BLaER1 (cell line): Measurements from ENCODE around the gene FNDC10.
A peak's percentile ranks its signal among the peaks of the same experiment; 100 is the strongest.

Source experiments
- H3K27ac ChIP-seq: shearing (Covaris generic); formaldehyde crosslinking; 2 replicates; pipeline ENCODE4 v1.8.1; 2022
- H3K27me3 ChIP-seq: shearing (Covaris generic); formaldehyde crosslinking; 2 replicates; pipeline ENCODE4 v1.8.1; 2022
- H3K36me3 ChIP-seq: shearing (Covaris generic); formaldehyde crosslinking; 2 replicates; pipeline ENCODE4 v1.8.1; 2022
- H3K4me1 ChIP-seq: shearing (Covaris generic); formaldehyde crosslinking; 2 replicates; pipeline ENCODE4 v1.8.1; 2022
- H3K4me2 ChIP-seq: shearing (Covaris generic); formaldehyde crosslinking; 2 replicates; pipeline ENCODE4 v1.8.1; 2022
- H3K4me3 ChIP-seq: shearing (Covaris generic); formaldehyde crosslinking; 2 replicates; pipeline ENCODE4 v1.8.1; 2022
- H3K9ac ChIP-seq: shearing (Covaris generic); formaldehyde crosslinking; 2 replicates; pipeline ENCODE4 v1.8.1; 2022
- H3K9me3 ChIP-seq: shearing (Covaris generic); formaldehyde crosslinking; 2 replicates; pipeline ENCODE4 v1.8.1; 2022
- H4K20me1 ChIP-seq: shearing (Covaris generic); formaldehyde crosslinking; 2 replicates; pipeline ENCODE4 v1.8.1; 2022
- Cebpa-rat ChIP-seq: shearing (Covaris generic); IDR thresholded peaks from 2 replicates; pipeline ENCODE4 v1.8.1; 2022

The FNDC10 gene

GRCh38 chr1:1556505-1556904 is 43.4 kb downstream of the FNDC10 start:
- Histone ChIP-seq H3K4me2 (no peak overlapping the region), H3K9ac (no peak overlapping the region), H3K4me3 (no peak overlapping the region), H3K27me3 (no peaks in the 10 kb centered on the region), H3K4me1 (peaks cover 28% of the 10 kb centered on the region), H4K20me1 (peaks cover 98% of the 10 kb centered on the region), H3K36me3 (peaks cover 73% of the 10 kb centered on the region), H3K9me3 (no peaks in the 10 kb centered on the region), H3K27ac (no peak overlapping the region)
- TF ChIP-seq Cebpa-rat, result no peak

- H3K4me3 ChIP-seq, result no peak overlapping the region
- H3K9ac ChIP-seq, result 0 out of 2 replicates have a peak overlapping the region, but pooled peaks have one; percentile 5
- H3K4me1 ChIP-seq, result peaks cover 38% of the 10 kb centered on the region
- 0 out of 2 replicates have a peak overlapping the region, but pooled peaks have one; percentile 5 for H3K4me2 ChIP-seq
- H3K9me3 ChIP-seq, result no peaks in the 10 kb centered on the region
- H4K20me1 ChIP-seq, result peaks cover 98% of the 10 kb centered on the region
- H3K27ac ChIP-seq, result no peak overlapping the region
- H3K27me3 ChIP-seq, result no peaks in the 10 kb centered on the region
- TF ChIP-seq Cebpa-rat, result no peak
- peaks cover 60% of the 10 kb centered on the region for H3K36me3 ChIP-seq
These were observed 44.7 kb downstream of the FNDC10 start for GRCh38 chr1:1554926-1555915.

GRCh38 chr1:1554550-1554925 is 45.4 kb downstream of the FNDC10 start:
- H3K9me3 ChIP-seq, result no peaks in the 10 kb centered on the region
- peaks cover 44% of the 10 kb centered on the region for H3K4me1 ChIP-seq
- H3K27me3 ChIP-seq, result no peaks in the 10 kb centered on the region
- H4K20me1 ChIP-seq, result peaks cover 98% of the 10 kb centered on the region
- 0 out of 2 replicates have a peak overlapping the region, but pooled peaks have one; percentile 5 for H3K4me2 ChIP-seq
- no peak overlapping the region for H3K4me3 ChIP-seq
- 0 out of 2 replicates have a peak overlapping the region, but pooled peaks have one; percentile 5 for H3K9ac ChIP-seq
- no peak for TF ChIP-seq Cebpa-rat
- H3K27ac ChIP-seq, result no peak overlapping the region
- H3K36me3 ChIP-seq, result peaks cover 54% of the 10 kb centered on the region

DNA sequence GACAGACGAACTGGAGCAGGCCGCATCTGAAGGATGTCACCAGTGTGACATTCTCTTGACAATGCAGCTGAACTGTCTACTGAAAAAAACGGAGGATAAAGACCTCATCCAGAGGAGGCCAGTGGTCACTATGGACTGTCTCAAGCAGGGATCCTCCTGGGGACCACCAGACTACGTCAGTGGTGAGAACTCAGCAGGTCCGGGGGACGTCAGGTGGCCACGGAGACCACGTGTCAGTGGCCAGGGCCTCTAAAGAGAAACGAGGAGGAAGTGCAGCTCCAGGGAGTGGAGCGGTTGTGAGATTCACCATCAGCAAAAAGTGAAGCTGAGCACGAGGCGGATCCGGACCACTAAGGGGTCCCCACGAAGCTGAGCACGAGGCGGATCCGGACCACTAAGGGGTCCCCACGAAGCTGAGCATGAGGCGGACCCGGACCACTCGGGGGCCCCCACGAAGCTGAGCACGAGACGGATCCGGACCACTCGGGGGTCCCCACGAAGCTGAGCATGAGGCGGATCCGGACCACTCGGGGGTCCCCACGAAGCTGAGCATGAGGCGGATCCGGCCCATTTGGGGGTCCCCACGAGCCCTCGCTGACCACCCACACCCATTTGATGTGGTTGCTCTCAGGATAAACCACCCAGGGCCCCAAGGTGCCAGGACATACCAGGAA is 46.0 kb downstream of the FNDC10 start:
- no peak for TF ChIP-seq Cebpa-rat
- Histone ChIP-seq H3K4me1 (peaks cover 50% of the 10 kb centered on the region), H3K4me3 (no peak overlapping the region), H3K27me3 (no peaks in the 10 kb centered on the region), H3K9ac (no peak overlapping the region), H3K4me2 (0 out of 2 replicates have a peak overlapping the region, but pooled peaks have one; percentile 5), H3K9me3 (no peaks in the 10 kb centered on the region), H3K27ac (no peak overlapping the region), H3K36me3 (peaks cover 49% of the 10 kb centered on the region), H4K20me1 (peaks cover 98% of the 10 kb centered on the region)

DNA sequence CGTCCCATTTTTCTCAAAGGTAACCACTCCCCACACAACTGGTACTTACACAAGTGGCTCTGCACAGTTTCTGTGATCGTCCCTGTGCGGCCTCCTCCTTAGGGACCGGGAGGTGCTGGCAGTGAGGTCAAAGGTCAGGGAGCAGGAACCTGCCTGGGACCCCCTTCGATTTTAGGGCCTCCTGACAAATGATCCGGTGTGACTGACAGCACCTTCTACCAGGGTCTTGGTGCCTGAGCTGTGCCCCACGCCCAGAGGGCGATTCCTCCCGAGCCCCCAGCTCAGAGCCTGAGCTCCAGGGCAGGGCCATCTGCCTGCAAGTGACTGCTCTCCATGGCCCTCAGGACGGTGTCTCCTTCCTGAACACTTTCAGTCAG is 47.7 kb downstream of the FNDC10 start:
- Histone ChIP-seq H3K27me3 (no peaks in the 10 kb centered on the region), H3K27ac (no peak overlapping the region), H4K20me1 (peaks cover 96% of the 10 kb centered on the region), H3K4me1 (peaks cover 53% of the 10 kb centered on the region), H3K36me3 (peaks cover 50% of the 10 kb centered on the region; the same call in 1 of the 2 replicates), H3K4me3 (no peak overlapping the region), H3K4me2 (no peak overlapping the region), H3K9me3 (no peaks in the 10 kb centered on the region), H3K9ac (peak overlapping the region; percentile 12; the same call in 1 of the 2 replicates)
- TF ChIP-seq Cebpa-rat, result no peak

DNA sequence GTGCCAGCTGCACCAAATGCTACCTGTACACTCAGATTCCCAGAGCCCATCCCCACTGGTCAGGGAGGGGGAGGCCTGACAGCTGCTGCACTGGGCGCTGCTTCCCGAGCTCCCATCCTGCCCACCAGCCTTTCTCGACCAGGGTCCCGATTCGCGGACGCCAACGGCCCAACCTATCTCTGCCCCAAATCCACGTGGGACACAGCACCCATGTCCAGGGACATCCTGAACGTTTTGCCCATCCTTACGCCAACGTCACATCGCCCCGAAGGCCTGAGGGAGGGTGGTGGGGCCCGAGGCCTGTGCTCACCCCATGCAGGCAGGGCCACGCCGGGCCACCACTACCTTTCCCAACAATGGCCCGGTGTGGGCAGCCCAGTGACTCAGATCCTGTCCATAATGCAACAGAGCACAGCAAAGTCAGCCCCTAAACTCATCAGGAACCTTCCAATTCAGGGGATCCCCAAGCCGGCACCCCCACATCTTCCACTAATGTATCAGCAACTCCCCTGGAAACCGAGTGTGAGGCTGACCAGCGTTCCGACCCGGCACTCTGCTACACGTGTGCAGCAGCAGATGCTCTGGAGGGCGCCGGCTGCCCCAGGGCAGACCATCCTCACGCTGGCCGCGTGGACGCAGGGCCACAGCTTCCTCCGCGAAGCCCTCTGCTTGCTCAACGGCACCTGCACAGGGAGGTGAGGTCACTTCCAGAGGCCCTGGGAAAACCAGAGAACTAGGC is 48.2 kb downstream of the FNDC10 start:
- no peak overlapping the region for H3K4me3 ChIP-seq
- no peak overlapping the region for H3K27ac ChIP-seq
- peak overlapping the region; percentile 48; the same call in 1 of the 2 replicates for H3K9ac ChIP-seq
- H3K27me3 ChIP-seq, result no peaks in the 10 kb centered on the region
- H3K4me2 ChIP-seq, result 0 out of 2 replicates have a peak overlapping the region, but pooled peaks have one; percentile 52
- H3K36me3 ChIP-seq, result peaks cover 47% of the 10 kb centered on the region; the same call in 1 of the 2 replicates
- H4K20me1 ChIP-seq, result peaks cover 96% of the 10 kb centered on the region
- TF ChIP-seq Cebpa-rat, result no peak
- H3K9me3 ChIP-seq, result no peaks in the 10 kb centered on the region
- peaks cover 53% of the 10 kb centered on the region for H3K4me1 ChIP-seq

- peak overlapping the region; percentile 52 for H3K4me2 ChIP-seq
- H3K9ac ChIP-seq, result peak overlapping the region; percentile 48
- H4K20me1 ChIP-seq, result peaks cover 95% of the 10 kb centered on the region
These were observed 49.1 kb downstream of the FNDC10 start for GRCh38 chr1:1550591-1551432.

DNA sequence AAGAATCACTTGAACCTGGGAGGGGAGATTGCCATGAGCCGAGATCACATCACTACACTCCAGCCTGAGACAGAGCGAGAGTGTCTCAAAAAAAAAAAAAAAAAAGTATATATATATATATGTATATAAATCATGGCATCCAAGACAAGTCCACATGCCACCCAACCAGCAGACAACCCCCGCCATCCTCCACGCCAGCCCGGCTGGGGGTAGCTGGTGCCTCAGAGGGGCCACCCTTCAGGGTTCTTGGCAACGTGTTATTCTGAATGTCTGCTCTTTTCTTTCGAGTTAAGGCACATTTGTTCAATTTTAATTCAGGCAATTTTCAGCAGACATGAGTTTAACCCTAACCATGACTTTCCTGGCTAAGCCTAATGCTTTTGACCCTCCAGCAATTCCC is 49.8 kb downstream of the FNDC10 start:
- no peak for TF ChIP-seq Cebpa-rat
- peak overlapping the region; percentile 48; the same call in 1 of the 2 replicates for H3K9ac ChIP-seq
- no peaks in the 10 kb centered on the region for H3K9me3 ChIP-seq
- H4K20me1 ChIP-seq, result peaks cover 95% of the 10 kb centered on the region
- peaks cover 47% of the 10 kb centered on the region for H3K4me1 ChIP-seq
- H3K27me3 ChIP-seq, result no peaks in the 10 kb centered on the region
- peak overlapping the region; percentile 40; the same call in 1 of the 2 replicates for H3K27ac ChIP-seq
- H3K4me2 ChIP-seq, result peak overlapping the region; percentile 52
- H3K36me3 ChIP-seq, result peaks cover 46% of the 10 kb centered on the region
- H3K4me3 ChIP-seq, result no peak overlapping the region

More at GRCh38 chr1:1550591-1551432, 49.1 kb downstream of the FNDC10 start:
- no peak for TF ChIP-seq Cebpa-rat
- Histone ChIP-seq H3K27me3 (no peaks in the 10 kb centered on the region), H3K9me3 (no peaks in the 10 kb centered on the region), H3K36me3 (peaks cover 47% of the 10 kb centered on the region), H3K4me3 (no peak overlapping the region), H3K27ac (peak overlapping the region; percentile 40), H3K4me1 (peaks cover 53% of the 10 kb centered on the region)
